ENCODE measurements around the gene STRAP. TPM values are rescaled to one million over a fixed set of nuclear protein-coding genes. Genes with fewer than 3 reads are reported as not detected.

The STRAP gene
- total and polyA plus RNA-seq, 2 donors (not counting 1 experiment from before 2014, with no cell fraction given): 44.4 to 49.0 TPM

- POLR2A ChIA-PET: interaction anchor here (0.7 kb wide), 1 partner anchor 15 kb away, joined by 4 read pairs; no protein-coding TSS in a partner anchor
- Mint-ChIP-seq H3K9me3 (ENCODE audit: insufficient read depth) (no peaks in the 10 kb centered on the region), H3K27ac (no peak overlapping the region), H3K4me1 (peaks cover 51% of the 10 kb centered on the region), H3K4me3 (no peak overlapping the region), H3K27me3 (no peaks in the 10 kb centered on the region)
- Histone ChIP-seq H3K9me3 (ENCODE audit: control extremely low read depth in 1 of 3, control insufficient read depth in 2 of 3, insufficient read depth in 1 of 3, low read length in 2 of 3) (no peaks in the 10 kb centered on the region), H4K20me1 (ENCODE audit: control insufficient read depth, insufficient read depth, low read length, poor library complexity, severe bottlenecking) (peaks cover 26% of the 10 kb centered on the region), H3K79me2 (ENCODE audit: control insufficient read depth, insufficient read depth, low read length) (peaks cover 68% of the 10 kb centered on the region), H3K9ac (ENCODE audit: low read length) (no peak overlapping the region), H3K27me3 (replicated peaks in 1 of 4; ENCODE audit: control extremely low read depth in 1 of 4, control insufficient read depth in 3 of 4, insufficient read depth in 4 of 4, low read length in 3 of 4) (no peaks in the 10 kb centered on the region), H3K36me3 (replicated peaks in 1 of 2; ENCODE audit: control extremely low read depth in 1 of 2, control insufficient read depth in 1 of 2, extremely low read depth in 1 of 2, insufficient read depth in 2 of 2, low read length in 1 of 2) (peaks cover 9 to 24% of the 10 kb centered on the region in 2 experiments), H3K4me2 (replicated peaks; ENCODE audit: low read depth, low read length, poor library complexity, severe bottlenecking) (no peak overlapping the region), H2AFZ (ENCODE audit: insufficient read depth, low read depth, low read length, poor library complexity, severe bottlenecking) (no peak overlapping the region), H3K27ac (ENCODE audit: low read length in 2 of 2) (no peak overlapping the region), H3K4me3 (ENCODE audit: control extremely low read depth in 1 of 5, extremely low read depth in 1 of 5, insufficient read depth in 1 of 5, low read depth in 2 of 5, low read length in 4 of 5) (no peak overlapping the region), H3K4me1 (ENCODE audit: control insufficient read depth in 2 of 2, insufficient read depth in 2 of 2, low read length in 2 of 2) (peaks cover 13 to 14% of the 10 kb centered on the region in 2 donors)
- intact Hi-C loops (cut with micrococcal nuclease): loop anchor here (10.0 kb wide), 1 partner anchor 1272 kb away; no protein-coding TSS in a partner anchor
- CTCF ChIA-PET: interaction anchor here (4.1 kb wide), 1 partner anchor 12 kb away, joined by 28 read pairs; no protein-coding TSS in a partner anchor
- no peak for DNase-seq
- TF ChIP-seq EZH2 (IDR thresholded peaks at IDR 0.05; ENCODE audit: borderline replicate concordance, insufficient read depth, low read depth, low read length, poor library complexity, severe bottlenecking): no peak
- TF ChIP-seq, protein P1, sequence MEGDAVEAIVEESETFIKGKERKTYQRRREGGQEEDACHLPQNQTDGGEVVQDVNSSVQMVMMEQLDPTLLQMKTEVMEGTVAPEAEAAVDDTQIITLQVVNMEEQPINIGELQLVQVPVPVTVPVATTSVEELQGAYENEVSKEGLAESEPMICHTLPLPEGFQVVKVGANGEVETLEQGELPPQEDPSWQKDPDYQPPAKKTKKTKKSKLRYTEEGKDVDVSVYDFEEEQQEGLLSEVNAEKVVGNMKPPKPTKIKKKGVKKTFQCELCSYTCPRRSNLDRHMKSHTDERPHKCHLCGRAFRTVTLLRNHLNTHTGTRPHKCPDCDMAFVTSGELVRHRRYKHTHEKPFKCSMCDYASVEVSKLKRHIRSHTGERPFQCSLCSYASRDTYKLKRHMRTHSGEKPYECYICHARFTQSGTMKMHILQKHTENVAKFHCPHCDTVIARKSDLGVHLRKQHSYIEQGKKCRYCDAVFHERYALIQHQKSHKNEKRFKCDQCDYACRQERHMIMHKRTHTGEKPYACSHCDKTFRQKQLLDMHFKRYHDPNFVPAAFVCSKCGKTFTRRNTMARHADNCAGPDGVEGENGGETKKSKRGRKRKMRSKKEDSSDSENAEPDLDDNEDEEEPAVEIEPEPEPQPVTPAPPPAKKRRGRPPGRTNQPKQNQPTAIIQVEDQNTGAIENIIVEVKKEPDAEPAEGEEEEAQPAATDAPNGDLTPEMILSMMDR (IDR thresholded peaks at IDR 0.05): no peak
- ATAC-seq (ENCODE audit: low read depth): no peak
- WGBS (ENCODE audit: insufficient coverage): no CpG with 5 or more reads among the region's 7 CpGs
These were observed 4.3 kb downstream of the STRAP start for GRCh38 chr12:15886372-15887042.

Measured in B cell (primary cell).